Tibial nerve (tissue), 3 donors: ENCODE data around the gene UMAD1.

Experiments
- CTCF ChIP-seq, 5 experiments: fragments of 200-600 bp in 3 of 5; fragments of 450-650 bp in 2 of 5; sonication (generic) in 3 of 5; IDR thresholded peaks; one replicate each; pipeline ENCODE4 v1.5.1; 2016 to 2019; ENCODE audit warnings: antibody characterized with exemption in 5 of 5, mild to moderate bottlenecking in 3 of 5, moderate library complexity in 2 of 5
- POLR2A ChIP-seq, 2 donors: fragments of 450-650 bp; IDR thresholded peaks; one replicate each; pipeline ENCODE4 v1.6.1; 2017; ENCODE audit warnings: antibody characterized with exemption in 2 of 2, mild to moderate bottlenecking in 2 of 2, moderate library complexity in 2 of 2

DNA sequence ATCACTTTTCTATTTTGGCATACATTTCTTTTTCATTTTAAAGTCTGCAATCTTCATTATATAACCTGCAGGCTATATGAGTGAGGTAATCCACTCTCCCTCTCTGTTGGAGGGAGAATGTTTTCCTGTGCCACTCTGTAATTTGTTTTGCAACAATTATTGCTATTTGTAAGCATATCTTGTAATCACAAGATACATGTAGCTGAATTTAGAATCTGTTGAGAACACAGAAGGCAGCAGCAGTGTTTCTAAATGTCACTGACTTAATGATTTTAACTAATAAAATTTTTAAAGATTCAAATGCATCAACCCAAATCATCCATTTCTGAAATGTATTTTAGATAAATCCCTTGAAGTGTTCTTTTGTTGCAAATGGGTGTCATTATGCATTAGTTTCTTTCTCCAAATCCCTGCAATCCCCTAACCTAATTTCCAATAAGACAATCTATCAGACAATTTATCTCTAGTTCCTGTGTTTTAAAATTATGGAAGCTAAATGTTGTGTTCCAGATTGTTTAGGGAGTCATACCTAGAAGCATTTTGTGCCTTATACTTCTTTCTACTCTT, 19.8 kb upstream of the UMAD1 start:
- TF ChIP-seq POLR2A (IDR thresholded peaks at IDR 0.05), result no peak
- TF ChIP-seq CTCF (IDR thresholded peaks at IDR 0.05), result no peak
